HG03025 (cell line): ENCODE measurements around the gene LARP7.
"Not testable (repeated sequence)": the region's sequence is repeated elsewhere in the genome, so short reads cannot be mapped to it uniquely, and the experiment has no call there.

Experiments used
- ATAC-seq: cut with Tn5 transposase; IDR thresholded peaks from one replicate; pipeline ENCODE4 v1.9.1; 2021; ENCODE audit warnings: mild to moderate bottlenecking, moderate library complexity; ENCODE audit not compliant: unreplicated experiment, low FRiP score

The LARP7 gene

DNA sequence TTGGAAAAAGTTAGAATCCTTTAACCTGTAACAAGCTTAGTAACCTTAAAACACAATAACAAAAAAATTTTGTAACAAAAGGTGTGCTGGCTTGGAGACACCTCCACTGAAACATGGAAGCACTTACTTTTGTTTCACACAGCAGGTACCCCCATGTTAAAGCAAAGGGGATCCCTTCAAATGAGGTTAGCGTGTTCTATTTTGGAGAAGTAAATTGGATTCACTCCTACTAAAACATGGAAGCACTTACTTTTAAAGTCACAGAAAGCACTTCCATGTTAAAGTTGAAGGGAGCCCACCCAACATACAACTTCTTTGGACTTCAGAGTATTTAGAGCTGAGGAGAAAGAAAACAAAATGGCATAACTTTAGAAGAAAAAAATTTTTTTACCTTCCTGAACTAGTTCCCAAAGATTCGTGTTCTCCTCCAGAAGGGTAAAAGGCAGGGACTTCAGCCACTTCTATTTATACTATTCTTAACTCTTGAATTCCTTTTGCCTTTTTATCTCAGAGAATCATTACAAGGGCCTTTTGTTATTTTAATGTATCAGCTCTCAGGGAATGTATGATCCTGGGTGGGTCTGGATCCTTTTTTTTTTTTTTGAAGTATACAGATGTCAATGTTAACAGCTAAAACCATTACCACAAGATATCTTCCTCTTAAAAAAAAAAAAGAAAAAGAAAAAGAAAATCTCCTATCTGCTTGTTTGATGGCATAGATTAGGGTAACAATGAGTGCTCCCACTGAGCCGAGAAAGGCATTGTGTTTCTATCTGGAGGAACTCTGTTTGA, 11.5 kb downstream of the LARP7 start:
- ATAC-seq: no peak

GRCh38 chr4:112649055-112649408, 12.1 kb downstream of the LARP7 start:
- ATAC-seq: no peak

DNA sequence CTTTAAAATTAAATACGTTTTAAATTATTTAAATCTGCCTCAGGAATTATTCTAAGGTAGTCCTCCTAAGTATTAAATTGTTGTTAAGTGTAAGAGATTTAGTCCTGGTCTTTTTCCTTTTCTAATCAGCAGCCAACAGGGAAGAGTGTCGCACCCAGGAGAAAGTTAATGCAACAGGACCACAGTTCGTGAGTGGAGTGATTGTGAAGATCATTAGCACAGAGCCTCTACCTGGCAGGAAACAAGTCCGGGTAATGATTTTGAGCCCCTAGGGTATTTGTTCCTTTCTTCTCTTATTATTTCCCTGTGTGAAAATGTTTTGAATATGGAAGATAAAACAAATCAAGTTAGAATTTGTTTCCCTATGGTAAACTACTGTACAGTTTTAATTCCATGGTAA, 13.4 kb downstream of the LARP7 start:
- ATAC-seq: no peak

GRCh38 chr4:112651641-112652040, 14.7 kb downstream of the LARP7 start:
- no peak for ATAC-seq

- no peak for ATAC-seq
Observed at GRCh38 chr4:112652216-112652615, 15.3 kb downstream of the LARP7 start.

- no peak for ATAC-seq
Observed at GRCh38 chr4:112655270-112655669, 18.3 kb downstream of the LARP7 start.

DNA sequence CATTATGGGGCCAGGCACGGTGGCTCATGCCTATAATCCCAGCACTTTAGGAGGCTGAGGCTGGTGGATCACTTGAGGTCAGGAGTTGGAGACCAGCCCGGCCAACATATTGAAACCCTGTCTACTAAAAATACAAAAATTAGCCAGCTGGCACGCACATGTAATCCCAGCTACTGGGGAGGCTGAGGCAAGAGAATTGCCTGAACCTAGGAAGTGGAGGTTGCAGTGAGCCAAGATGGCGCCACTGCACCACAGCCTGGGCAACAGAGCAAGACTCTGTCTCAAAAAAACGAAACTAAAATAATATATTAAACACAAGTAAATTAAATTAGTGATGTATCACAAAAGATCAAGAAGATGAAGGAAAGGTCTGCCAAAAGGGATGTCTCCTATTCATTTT, 19.2 kb downstream of the LARP7 start:
- ATAC-seq: not testable (repeated sequence)

DNA sequence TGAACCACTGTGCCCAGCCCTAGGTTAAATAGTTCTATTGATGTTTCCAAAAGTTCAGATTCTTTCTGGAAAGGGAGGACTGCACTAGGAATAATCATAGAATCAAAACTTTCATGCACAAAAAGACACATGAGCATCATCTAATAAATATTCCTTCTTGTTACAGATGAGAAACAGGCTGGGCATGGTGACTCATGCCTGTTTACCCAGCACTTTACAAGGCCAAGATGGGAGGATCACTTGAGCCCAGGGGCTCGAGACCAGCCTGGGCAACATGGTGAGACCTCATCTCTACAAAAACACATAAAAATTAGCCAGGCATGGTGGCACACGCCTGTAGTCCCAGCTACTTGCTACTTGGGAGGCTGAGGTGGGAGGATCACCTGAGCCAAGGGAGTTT, 27.7 kb downstream of the LARP7 start:
- no peak for ATAC-seq

DNA sequence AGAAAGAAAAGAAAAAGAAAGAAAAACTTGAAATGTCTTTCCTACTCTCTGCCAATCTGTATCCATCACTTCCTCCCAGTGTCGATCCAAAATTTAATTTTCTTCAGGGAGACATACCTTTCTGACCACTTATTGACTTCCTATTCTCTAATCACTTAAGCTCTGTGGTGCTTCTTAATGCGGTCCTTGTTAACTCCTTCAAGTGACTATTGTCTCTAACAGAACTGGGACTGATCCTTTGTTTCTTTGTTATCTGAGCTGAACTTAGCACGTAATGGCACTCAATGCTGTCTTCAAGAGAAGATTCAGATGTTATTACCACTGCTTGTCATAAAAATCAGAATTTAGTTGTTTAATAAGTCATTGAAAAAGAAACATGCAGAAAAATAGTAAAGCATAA, 31.2 kb downstream of the LARP7 start:
- no peak for ATAC-seq

DNA sequence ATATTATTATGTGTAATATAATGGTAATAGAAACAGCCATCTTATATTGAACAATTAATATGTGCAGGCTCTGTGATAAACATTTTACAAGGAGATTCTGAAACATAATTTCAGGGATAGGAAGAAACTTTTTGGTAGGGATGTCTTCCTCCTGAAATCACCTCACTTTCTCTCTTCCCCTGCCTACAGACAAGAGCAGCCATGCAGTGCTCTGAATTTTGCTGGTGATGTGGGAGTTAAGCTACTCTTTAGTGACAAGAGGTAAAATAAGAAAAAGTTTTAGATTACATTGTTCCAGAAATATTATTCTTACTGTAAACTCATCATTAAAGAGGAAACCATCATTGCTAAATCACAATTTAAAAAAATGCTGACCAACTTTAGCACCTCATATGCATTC, 36.1 kb downstream of the LARP7 start:
- no peak for ATAC-seq

DNA sequence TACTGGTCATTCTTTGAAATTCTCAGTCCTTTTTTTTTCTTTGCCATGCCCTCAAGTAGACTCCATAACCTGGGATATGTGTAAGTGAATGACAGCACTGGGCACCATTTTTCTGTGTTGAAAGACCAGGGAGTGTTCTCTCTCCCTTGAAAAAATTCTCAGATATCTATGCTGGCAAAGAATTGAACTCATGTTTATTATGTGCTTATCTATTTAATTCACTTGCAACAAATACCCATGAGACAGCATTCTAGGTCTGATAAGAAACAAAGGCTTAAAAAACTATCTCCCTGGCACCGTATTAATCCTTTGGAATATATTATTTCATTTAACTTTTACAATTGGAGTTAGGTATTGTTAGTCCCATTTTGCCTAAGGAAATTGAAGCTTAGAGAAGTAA, 36.7 kb downstream of the LARP7 start:
- no peak for ATAC-seq

DNA sequence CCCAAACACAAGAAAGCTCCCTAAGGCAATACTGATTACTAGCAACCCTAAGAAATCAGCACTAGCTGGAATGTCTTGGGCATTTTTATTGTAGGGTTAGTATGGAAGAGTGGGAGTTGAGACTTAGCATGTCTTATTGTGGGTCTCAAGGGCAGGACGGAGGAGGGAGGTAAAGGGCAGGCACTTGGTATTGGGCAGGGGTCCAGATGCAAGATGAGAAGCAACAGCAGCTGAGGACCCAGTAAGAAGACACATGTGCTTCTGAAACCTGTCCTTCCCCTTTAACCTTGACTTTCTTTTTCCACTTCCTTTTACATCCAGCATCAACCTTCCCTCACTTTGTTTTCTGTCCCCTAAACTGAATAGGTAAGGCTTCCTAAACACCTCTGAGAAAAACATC, 37.4 kb downstream of the LARP7 start:
- ATAC-seq: no peak

DNA sequence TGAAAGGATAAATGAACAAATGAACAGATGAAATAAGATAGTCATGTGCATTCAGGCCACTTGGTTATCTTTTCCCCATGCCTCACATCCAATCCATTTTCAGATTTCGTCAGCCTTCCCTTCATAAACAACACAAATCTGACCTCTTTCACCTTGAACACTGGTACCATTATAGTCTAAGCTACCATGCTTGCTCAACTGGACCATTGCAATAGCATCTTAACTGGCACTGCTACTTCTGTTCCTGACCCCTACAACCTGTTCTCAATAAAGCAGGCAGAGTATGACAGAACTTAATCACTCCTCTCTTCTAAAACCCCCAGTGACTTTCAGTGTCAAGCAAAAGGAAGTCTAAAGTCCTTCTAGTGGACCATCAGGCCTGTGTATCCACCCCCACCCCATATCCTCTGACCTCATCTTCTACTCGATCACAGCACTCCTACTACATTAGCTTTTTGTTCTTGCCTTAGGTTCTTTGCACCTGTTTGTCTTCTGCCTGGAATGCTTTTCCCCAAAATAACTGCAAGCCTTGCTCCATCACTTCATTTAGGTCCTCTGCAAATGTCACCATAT, 40.7 kb downstream of the LARP7 start:
- no peak for ATAC-seq

DNA sequence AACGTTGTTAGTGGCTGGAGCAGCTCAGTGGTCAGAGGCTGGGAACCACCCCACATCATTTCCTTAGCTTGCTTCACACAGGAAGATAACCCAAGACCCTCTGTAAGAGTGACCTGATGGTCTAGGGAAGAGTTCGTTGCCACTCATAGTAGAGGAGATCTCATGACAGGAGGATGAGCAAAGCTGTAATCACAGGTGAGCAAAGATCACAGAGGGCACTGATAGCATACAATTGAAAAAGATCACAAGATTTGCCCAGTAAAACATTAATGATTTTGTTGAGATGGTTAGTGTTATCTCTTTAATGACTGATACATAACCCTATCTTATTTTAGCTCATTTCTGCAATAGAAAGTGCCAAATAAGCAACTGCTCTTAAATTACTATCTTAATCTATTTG, 44.1 kb downstream of the LARP7 start:
- ATAC-seq: no peak

DNA sequence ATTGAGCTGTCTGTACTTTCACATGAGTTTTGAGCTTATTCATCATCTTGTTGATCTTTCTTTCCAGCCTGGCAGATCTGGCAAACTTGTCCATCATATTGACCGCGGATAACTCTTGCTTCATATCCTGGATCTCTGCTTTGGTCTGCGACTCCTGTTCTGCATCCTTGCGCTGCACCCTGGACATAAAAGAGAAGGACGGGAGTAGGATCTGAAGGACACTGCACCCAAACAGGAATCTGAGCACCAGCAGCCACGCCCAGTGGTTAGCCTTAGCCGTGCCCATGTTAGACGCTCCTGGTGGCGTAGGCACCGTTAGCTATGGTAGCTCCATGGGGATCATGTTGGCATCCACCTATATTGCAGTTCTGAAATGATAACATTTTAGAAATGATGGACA, 56.6 kb downstream of the LARP7 start:
- ATAC-seq: no peak

DNA sequence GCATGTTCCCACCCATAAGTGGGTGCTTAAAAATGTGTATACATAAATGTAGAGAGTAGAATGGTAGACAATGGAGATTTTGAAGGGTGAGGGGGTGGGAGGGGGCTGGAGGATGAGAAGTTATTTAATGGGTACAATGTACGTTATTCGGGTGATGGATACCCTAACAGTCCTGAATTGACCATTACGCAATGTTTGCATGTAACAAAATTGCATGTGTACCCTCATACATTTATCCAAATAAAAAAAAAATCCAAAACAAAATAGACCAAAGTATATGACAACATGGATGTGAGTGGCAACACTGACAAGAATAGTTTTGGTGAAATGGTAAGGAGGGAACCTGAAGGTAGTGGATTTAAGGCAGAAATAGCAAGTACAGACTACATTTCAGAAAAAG, 63.7 kb downstream of the LARP7 start:
- no peak for ATAC-seq

- no peak for ATAC-seq
Observed at GRCh38 chr4:112702892-112703291, 65.9 kb downstream of the LARP7 start.

- no peak for ATAC-seq
Observed at GRCh38 chr4:112704322-112704721, 67.4 kb downstream of the LARP7 start.

DNA sequence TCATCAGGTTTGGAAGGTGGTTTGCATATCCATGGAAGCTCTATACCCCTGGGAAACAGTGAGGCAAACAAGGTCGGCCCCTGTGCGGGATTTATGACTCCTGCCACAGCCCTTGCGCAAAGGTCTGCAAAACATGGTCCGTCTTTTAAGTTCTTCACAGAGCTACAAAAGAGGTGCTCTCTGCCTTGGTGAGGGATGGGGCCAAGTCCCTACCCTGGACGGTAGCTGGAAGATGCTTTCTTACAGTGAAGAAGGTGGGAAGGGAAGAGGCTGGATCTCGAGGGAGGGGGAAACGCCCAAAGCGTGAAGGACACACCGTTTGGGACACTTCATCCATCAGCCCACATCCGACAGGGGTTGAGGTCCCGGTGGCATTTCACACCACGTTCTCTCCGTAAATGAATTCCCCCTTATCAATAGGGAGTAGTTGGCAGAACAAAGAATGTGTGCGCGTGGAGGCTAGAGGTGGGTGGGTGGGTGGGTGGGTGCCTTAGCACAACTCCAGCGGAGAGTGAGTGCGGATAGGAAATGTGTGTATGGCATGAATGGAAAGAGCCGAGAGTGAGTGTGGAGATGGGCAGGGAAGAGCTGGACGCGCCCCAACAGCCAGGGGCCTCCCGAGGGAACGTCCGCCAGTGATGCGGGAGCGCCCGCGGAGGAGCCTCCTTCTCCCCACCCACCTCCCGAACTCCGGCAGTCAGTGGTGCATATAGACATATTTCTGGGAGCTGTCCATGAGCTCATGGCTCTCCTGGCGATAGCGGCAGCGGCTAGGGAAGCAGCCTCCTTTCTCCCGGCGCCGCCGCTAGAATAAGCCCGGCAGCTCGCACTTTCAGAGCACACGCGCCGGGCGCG, 68.3 kb downstream of the LARP7 start:
- no peak for ATAC-seq

GRCh38 chr4:112705891-112706839, 69.2 kb downstream of the LARP7 start:
- ATAC-seq: not testable (repeated sequence)

DNA sequence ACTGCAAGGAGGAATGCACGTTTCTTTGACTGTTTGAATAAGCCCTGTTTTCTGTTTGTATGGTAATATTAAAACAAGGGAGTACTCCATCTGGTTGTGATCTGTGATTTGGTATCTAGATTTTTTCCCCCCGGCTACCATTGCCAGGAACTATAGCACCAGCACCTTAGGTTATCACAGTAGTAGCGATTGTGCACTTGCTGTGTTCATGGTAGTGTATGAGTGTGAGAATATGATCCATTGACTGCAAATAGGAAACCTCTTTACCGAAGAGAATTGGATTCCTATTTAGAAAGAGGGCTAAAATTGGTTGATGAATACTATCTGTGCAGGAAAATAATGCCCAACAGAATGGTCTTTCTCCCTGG, 69.9 kb downstream of the LARP7 start:
- no peak for ATAC-seq
